ENCODE measurements around the gene BLOC1S2. TPM values are rescaled to one million over a fixed set of nuclear protein-coding genes. Genes with fewer than 3 reads are reported as not detected.

BLOC1S2 gene
- total RNA-seq, 1 experiment from 2014 or later = 19.4 TPM

DNA sequence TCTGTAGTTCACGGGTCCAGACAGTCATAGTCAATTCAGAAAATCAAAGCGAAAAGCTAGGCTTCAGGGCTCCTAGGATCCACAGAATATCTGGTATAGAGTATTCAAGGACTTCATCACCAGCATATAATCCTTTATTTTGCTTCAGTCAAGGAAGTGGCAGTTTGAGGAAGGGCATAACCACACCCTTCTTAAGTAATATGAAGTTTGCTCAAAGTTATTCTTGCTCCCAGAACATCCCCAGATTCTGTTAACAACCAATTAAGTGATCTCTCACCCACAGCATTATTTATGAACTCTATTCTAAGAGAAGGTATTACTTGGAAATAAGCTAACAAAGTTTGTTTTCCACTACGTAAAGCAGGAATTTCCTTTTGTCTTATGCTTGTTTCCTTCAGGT lies 32.3 kb downstream of the BLOC1S2 start:
- no peak for DNase-seq
- peaks cover 31% of the 10 kb centered on the region for H3K36me3 Mint-ChIP-seq (ENCODE audit: insufficient read depth, unreplicated experiment)
- no peaks in the 10 kb centered on the region for H3K27me3 Mint-ChIP-seq (ENCODE audit: unreplicated experiment)
- intact Hi-C loops (cut with micrococcal nuclease; ENCODE audit: unreplicated experiment) = no loop called here
- H3K9me3 Mint-ChIP-seq (ENCODE audit: low read depth, unreplicated experiment) = no peaks in the 10 kb centered on the region
- H3K4me3 Mint-ChIP-seq (ENCODE audit: low read depth, unreplicated experiment) = no peak overlapping the region
- H3K27ac Mint-ChIP-seq (ENCODE audit: unreplicated experiment) = no peak overlapping the region
- CTCF ChIA-PET = no interaction called here
- BruUV-seq (replicated peaks) = no TSS peak
- TF ChIP-seq, protein P1, sequence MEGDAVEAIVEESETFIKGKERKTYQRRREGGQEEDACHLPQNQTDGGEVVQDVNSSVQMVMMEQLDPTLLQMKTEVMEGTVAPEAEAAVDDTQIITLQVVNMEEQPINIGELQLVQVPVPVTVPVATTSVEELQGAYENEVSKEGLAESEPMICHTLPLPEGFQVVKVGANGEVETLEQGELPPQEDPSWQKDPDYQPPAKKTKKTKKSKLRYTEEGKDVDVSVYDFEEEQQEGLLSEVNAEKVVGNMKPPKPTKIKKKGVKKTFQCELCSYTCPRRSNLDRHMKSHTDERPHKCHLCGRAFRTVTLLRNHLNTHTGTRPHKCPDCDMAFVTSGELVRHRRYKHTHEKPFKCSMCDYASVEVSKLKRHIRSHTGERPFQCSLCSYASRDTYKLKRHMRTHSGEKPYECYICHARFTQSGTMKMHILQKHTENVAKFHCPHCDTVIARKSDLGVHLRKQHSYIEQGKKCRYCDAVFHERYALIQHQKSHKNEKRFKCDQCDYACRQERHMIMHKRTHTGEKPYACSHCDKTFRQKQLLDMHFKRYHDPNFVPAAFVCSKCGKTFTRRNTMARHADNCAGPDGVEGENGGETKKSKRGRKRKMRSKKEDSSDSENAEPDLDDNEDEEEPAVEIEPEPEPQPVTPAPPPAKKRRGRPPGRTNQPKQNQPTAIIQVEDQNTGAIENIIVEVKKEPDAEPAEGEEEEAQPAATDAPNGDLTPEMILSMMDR (IDR thresholded peaks at IDR 0.05; ENCODE audit: unreplicated experiment) = no peak
- H3K4me1 Mint-ChIP-seq (ENCODE audit: low read depth, unreplicated experiment) = no peaks in the 10 kb centered on the region

DNA sequence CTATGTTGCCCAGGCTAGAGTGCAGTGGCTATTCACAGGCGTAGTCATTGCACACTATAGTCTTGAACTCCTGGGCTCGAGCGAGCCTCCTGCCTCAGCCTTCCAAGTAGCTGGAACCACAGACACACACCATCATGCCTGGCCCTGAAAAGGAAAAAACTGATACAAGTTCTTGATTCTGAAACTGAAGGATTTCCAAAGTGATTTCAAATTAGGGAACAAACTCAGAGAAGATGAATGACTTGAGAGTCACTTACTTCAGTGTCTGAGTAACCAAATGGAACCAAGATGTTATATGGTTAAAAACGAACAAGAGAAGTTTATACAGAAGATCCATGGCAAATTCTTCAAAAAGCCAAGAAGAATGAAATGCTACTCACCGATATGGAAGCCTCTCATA lies 33.4 kb downstream of the BLOC1S2 start:
- Mint-ChIP-seq H3K27me3 (ENCODE audit: unreplicated experiment) (no peaks in the 10 kb centered on the region), H3K4me3 (ENCODE audit: low read depth, unreplicated experiment) (no peak overlapping the region), H3K36me3 (ENCODE audit: insufficient read depth, unreplicated experiment) (peaks cover 23% of the 10 kb centered on the region), H3K4me1 (ENCODE audit: low read depth, unreplicated experiment) (no peaks in the 10 kb centered on the region), H3K27ac (ENCODE audit: unreplicated experiment) (no peak overlapping the region), H3K9me3 (ENCODE audit: low read depth, unreplicated experiment) (no peaks in the 10 kb centered on the region)
- BruUV-seq (replicated peaks) = no TSS peak
- intact Hi-C loops (cut with micrococcal nuclease; ENCODE audit: unreplicated experiment) = no loop called here
- DNase-seq = no peak
- CTCF ChIA-PET = no interaction called here
- TF ChIP-seq, protein P1 (IDR thresholded peaks at IDR 0.05; ENCODE audit: unreplicated experiment) = no peak

- DNase-seq = no peak
- BruUV-seq (replicated peaks) = no TSS peak
- H3K4me3 Mint-ChIP-seq (ENCODE audit: low read depth, unreplicated experiment) = no peak overlapping the region
- intact Hi-C loops (cut with micrococcal nuclease; ENCODE audit: unreplicated experiment) = no loop called here
- TF ChIP-seq, protein P1 (IDR thresholded peaks at IDR 0.05; ENCODE audit: unreplicated experiment) = no peak
- no peak overlapping the region for H3K27ac Mint-ChIP-seq (ENCODE audit: unreplicated experiment)
- no peaks in the 10 kb centered on the region for H3K4me1 Mint-ChIP-seq (ENCODE audit: low read depth, unreplicated experiment)
- CTCF ChIA-PET = no interaction called here
- no peaks in the 10 kb centered on the region for H3K9me3 Mint-ChIP-seq (ENCODE audit: low read depth, unreplicated experiment)
- H3K36me3 Mint-ChIP-seq (ENCODE audit: insufficient read depth, unreplicated experiment) = peaks cover 17% of the 10 kb centered on the region
- no peaks in the 10 kb centered on the region for H3K27me3 Mint-ChIP-seq (ENCODE audit: unreplicated experiment)
Measured at GRCh38 chr10:100248820-100249219, 37.7 kb downstream of the BLOC1S2 start.

GRCh38 chr10:100245484-100246220 lies 40.8 kb downstream of the BLOC1S2 start:
- H3K4me1 Mint-ChIP-seq (ENCODE audit: low read depth, unreplicated experiment) = no peaks in the 10 kb centered on the region
- H3K9me3 Mint-ChIP-seq (ENCODE audit: low read depth, unreplicated experiment) = no peaks in the 10 kb centered on the region
- CTCF ChIA-PET = no interaction called here
- intact Hi-C loops (cut with micrococcal nuclease; ENCODE audit: unreplicated experiment) = no loop called here
- H3K27me3 Mint-ChIP-seq (ENCODE audit: unreplicated experiment) = no peaks in the 10 kb centered on the region
- DNase-seq = no peak
- peaks cover 9% of the 10 kb centered on the region for H3K36me3 Mint-ChIP-seq (ENCODE audit: insufficient read depth, unreplicated experiment)
- BruUV-seq (replicated peaks) = no TSS peak
- H3K4me3 Mint-ChIP-seq (ENCODE audit: low read depth, unreplicated experiment) = no peak overlapping the region
- TF ChIP-seq, protein P1 (IDR thresholded peaks at IDR 0.05; ENCODE audit: unreplicated experiment) = no peak
- no peak overlapping the region for H3K27ac Mint-ChIP-seq (ENCODE audit: unreplicated experiment)

Data from Calu3 (cell line).